ENCODE measurements around the gene SEPTIN8.

The SEPTIN8 gene

GRCh38 chr5:132746592-132746953 lies 30.5 kb downstream of the SEPTIN8 start:
- peak overlapping the region; percentile 62; the same call in 1 of the 2 replicates for H3K4me3 ChIP-seq (ENCODE audit: low read depth, low read length)
- H3K4me1 ChIP-seq (ENCODE audit: control insufficient read depth, insufficient read depth, low read length) = no peaks in the 10 kb centered on the region
- H3K27ac ChIP-seq (ENCODE audit: low read depth, low read length) = no peak overlapping the region
- peaks cover 55% of the 10 kb centered on the region for H3K27me3 ChIP-seq (ENCODE audit: control insufficient read depth, insufficient read depth, low read length)
- no peaks in the 10 kb centered on the region for H3K9me3 ChIP-seq (ENCODE audit: control insufficient read depth, insufficient read depth, low read length)
- no peak overlapping the region for H3K9ac ChIP-seq (ENCODE audit: low read depth, low read length)
- H3K36me3 ChIP-seq (ENCODE audit: control insufficient read depth, insufficient read depth, low read length) = no peaks in the 10 kb centered on the region

GRCh38 chr5:132744659-132745058 lies 32.4 kb downstream of the SEPTIN8 start:
- Histone ChIP-seq H3K36me3 (ENCODE audit: control insufficient read depth, insufficient read depth, low read length) (no peaks in the 10 kb centered on the region), H3K4me3 (ENCODE audit: low read depth, low read length) (no peak overlapping the region), H3K9me3 (ENCODE audit: control insufficient read depth, insufficient read depth, low read length) (no peaks in the 10 kb centered on the region), H3K27me3 (ENCODE audit: control insufficient read depth, insufficient read depth, low read length) (peaks cover 44% of the 10 kb centered on the region), H3K27ac (ENCODE audit: low read depth, low read length) (no peak overlapping the region), H3K4me1 (ENCODE audit: control insufficient read depth, insufficient read depth, low read length) (no peaks in the 10 kb centered on the region), H3K9ac (ENCODE audit: low read depth, low read length) (no peak overlapping the region)

- peaks cover 24% of the 10 kb centered on the region for H3K27me3 ChIP-seq (ENCODE audit: control insufficient read depth, insufficient read depth, low read length)
- H3K36me3 ChIP-seq (ENCODE audit: control insufficient read depth, insufficient read depth, low read length) = no peaks in the 10 kb centered on the region
- no peaks in the 10 kb centered on the region for H3K4me1 ChIP-seq (ENCODE audit: control insufficient read depth, insufficient read depth, low read length)
- no peak overlapping the region for H3K9ac ChIP-seq (ENCODE audit: low read depth, low read length)
- H3K4me3 ChIP-seq (ENCODE audit: low read depth, low read length) = no peak overlapping the region
- H3K9me3 ChIP-seq (ENCODE audit: control insufficient read depth, insufficient read depth, low read length) = no peaks in the 10 kb centered on the region
- H3K27ac ChIP-seq (ENCODE audit: low read depth, low read length) = no peak overlapping the region
Observed at GRCh38 chr5:132742626-132743025, 34.4 kb downstream of the SEPTIN8 start.

GRCh38 chr5:132742158-132742557 lies 34.9 kb downstream of the SEPTIN8 start:
- Histone ChIP-seq H3K36me3 (ENCODE audit: control insufficient read depth, insufficient read depth, low read length) (no peaks in the 10 kb centered on the region), H3K27ac (ENCODE audit: low read depth, low read length) (no peak overlapping the region), H3K4me1 (ENCODE audit: control insufficient read depth, insufficient read depth, low read length) (no peaks in the 10 kb centered on the region), H3K4me3 (ENCODE audit: low read depth, low read length) (no peak overlapping the region), H3K27me3 (ENCODE audit: control insufficient read depth, insufficient read depth, low read length) (peaks cover 19% of the 10 kb centered on the region), H3K9ac (ENCODE audit: low read depth, low read length) (no peak overlapping the region), H3K9me3 (ENCODE audit: control insufficient read depth, insufficient read depth, low read length) (no peaks in the 10 kb centered on the region)

- no peak overlapping the region for H3K27ac ChIP-seq (ENCODE audit: low read depth, low read length)
- no peak overlapping the region for H3K9ac ChIP-seq (ENCODE audit: low read depth, low read length)
- H3K4me3 ChIP-seq (ENCODE audit: low read depth, low read length) = no peak overlapping the region
- H3K9me3 ChIP-seq (ENCODE audit: control insufficient read depth, insufficient read depth, low read length) = no peaks in the 10 kb centered on the region
- 0 out of 2 replicates have a peak, but pooled peaks cover 4% of the 10 kb centered on the region for H3K4me1 ChIP-seq (ENCODE audit: control insufficient read depth, insufficient read depth, low read length)
- H3K36me3 ChIP-seq (ENCODE audit: control insufficient read depth, insufficient read depth, low read length) = no peaks in the 10 kb centered on the region
- no peaks in the 10 kb centered on the region for H3K27me3 ChIP-seq (ENCODE audit: control insufficient read depth, insufficient read depth, low read length)
Observed at GRCh38 chr5:132739232-132739631, 37.8 kb downstream of the SEPTIN8 start.

GRCh38 chr5:132737982-132738681 lies 38.9 kb downstream of the SEPTIN8 start:
- Histone ChIP-seq H3K4me3 (ENCODE audit: low read depth, low read length) (peak overlapping the region; percentile 76), H3K9ac (ENCODE audit: low read depth, low read length) (no peak overlapping the region)

GRCh38 chr5:132736853-132737833 lies 39.9 kb downstream of the SEPTIN8 start, which contains the start of gene KIF3A:
TSS of gene KIF3A (minus strand) at chr5:132737546. CDS start at chr5:132737419, 127 bp downstream.
- Histone ChIP-seq H3K4me1 (ENCODE audit: control insufficient read depth, insufficient read depth, low read length) (0 out of 2 replicates have a peak, but pooled peaks cover 4% of the 10 kb centered on the region), H3K4me3 (ENCODE audit: low read depth, low read length) (peak within 1 kb of the TSS; percentile 76), H3K9ac (ENCODE audit: low read depth, low read length) (no peak within 1 kb of the TSS), H3K27me3 (ENCODE audit: control insufficient read depth, insufficient read depth, low read length) (no peaks in the 10 kb centered on the region), H3K36me3 (ENCODE audit: control insufficient read depth, insufficient read depth, low read length) (peaks cover 4% of the 10 kb centered on the region; the same call in 1 of the 2 replicates), H3K9me3 (ENCODE audit: control insufficient read depth, insufficient read depth, low read length) (no peaks in the 10 kb centered on the region), H3K27ac (ENCODE audit: low read depth, low read length) (peak within 1 kb of the TSS; percentile 34)

More at GRCh38 chr5:132737982-132738681, 38.9 kb downstream of the SEPTIN8 start:
- H3K27ac ChIP-seq (ENCODE audit: low read depth, low read length) = no peak overlapping the region
- no peaks in the 10 kb centered on the region for H3K9me3 ChIP-seq (ENCODE audit: control insufficient read depth, insufficient read depth, low read length)
- 0 out of 2 replicates have a peak, but pooled peaks cover 4% of the 10 kb centered on the region for H3K4me1 ChIP-seq (ENCODE audit: control insufficient read depth, insufficient read depth, low read length)
- H3K36me3 ChIP-seq (ENCODE audit: control insufficient read depth, insufficient read depth, low read length) = peaks cover 4% of the 10 kb centered on the region; the same call in 1 of the 2 replicates
- H3K27me3 ChIP-seq (ENCODE audit: control insufficient read depth, insufficient read depth, low read length) = no peaks in the 10 kb centered on the region

GRCh38 chr5:132734687-132735086 lies 42.4 kb downstream of the SEPTIN8 start:
- H3K36me3 ChIP-seq (ENCODE audit: control insufficient read depth, insufficient read depth, low read length) = peaks cover 4% of the 10 kb centered on the region; the same call in 1 of the 2 replicates
- no peaks in the 10 kb centered on the region for H3K27me3 ChIP-seq (ENCODE audit: control insufficient read depth, insufficient read depth, low read length)
- H3K9ac ChIP-seq (ENCODE audit: low read depth, low read length) = no peak overlapping the region
- no peak overlapping the region for H3K27ac ChIP-seq (ENCODE audit: low read depth, low read length)
- no peak overlapping the region for H3K4me3 ChIP-seq (ENCODE audit: low read depth, low read length)
- no peaks in the 10 kb centered on the region for H3K9me3 ChIP-seq (ENCODE audit: control insufficient read depth, insufficient read depth, low read length)
- H3K4me1 ChIP-seq (ENCODE audit: control insufficient read depth, insufficient read depth, low read length) = 0 out of 2 replicates have a peak, but pooled peaks cover 4% of the 10 kb centered on the region

- H3K27ac ChIP-seq (ENCODE audit: low read depth, low read length) = no peak overlapping the region
- H3K36me3 ChIP-seq (ENCODE audit: control insufficient read depth, insufficient read depth, low read length) = peaks cover 4% of the 10 kb centered on the region; the same call in 1 of the 2 replicates
- no peak overlapping the region for H3K4me3 ChIP-seq (ENCODE audit: low read depth, low read length)
- 0 out of 2 replicates have a peak, but pooled peaks cover 4% of the 10 kb centered on the region for H3K4me1 ChIP-seq (ENCODE audit: control insufficient read depth, insufficient read depth, low read length)
- H3K27me3 ChIP-seq (ENCODE audit: control insufficient read depth, insufficient read depth, low read length) = no peaks in the 10 kb centered on the region
- no peak overlapping the region for H3K9ac ChIP-seq (ENCODE audit: low read depth, low read length)
- H3K9me3 ChIP-seq (ENCODE audit: control insufficient read depth, insufficient read depth, low read length) = no peaks in the 10 kb centered on the region
Observed at GRCh38 chr5:132733499-132734148, 43.4 kb downstream of the SEPTIN8 start.

- H3K27me3 ChIP-seq (ENCODE audit: control insufficient read depth, insufficient read depth, low read length) = no peaks in the 10 kb centered on the region
- no peak overlapping the region for H3K9ac ChIP-seq (ENCODE audit: low read depth, low read length)
- H3K27ac ChIP-seq (ENCODE audit: low read depth, low read length) = no peak overlapping the region
- peaks cover 4% of the 10 kb centered on the region; the same call in 1 of the 2 replicates for H3K36me3 ChIP-seq (ENCODE audit: control insufficient read depth, insufficient read depth, low read length)
- H3K4me1 ChIP-seq (ENCODE audit: control insufficient read depth, insufficient read depth, low read length) = no peaks in the 10 kb centered on the region
- no peak overlapping the region for H3K4me3 ChIP-seq (ENCODE audit: low read depth, low read length)
- no peaks in the 10 kb centered on the region for H3K9me3 ChIP-seq (ENCODE audit: control insufficient read depth, insufficient read depth, low read length)
Observed at GRCh38 chr5:132729896-132730295, 47.1 kb downstream of the SEPTIN8 start.
